ENCODE data around the gene IL19.
"Not testable (repeated sequence)": the region's sequence is repeated elsewhere in the genome, so short reads cannot be mapped to it uniquely, and the experiment has no call there.

The IL19 gene

GRCh38 chr1:206741142-206741701, 29.4 kb upstream of the IL19 start:
- DNase-seq, result no peak

GRCh38 chr1:206742719-206743383, 27.7 kb upstream of the IL19 start:
- DNase-seq, result no peak

GRCh38 chr1:206744683-206745082, 25.9 kb upstream of the IL19 start:
- no peak for DNase-seq

GRCh38 chr1:206745301-206745700, 25.3 kb upstream of the IL19 start:
- DNase-seq, result no peak

GRCh38 chr1:206748348-206749030, 22.1 kb upstream of the IL19 start:
- no peak for DNase-seq

- no peak for DNase-seq
These were observed 18.7 kb upstream of the IL19 start for GRCh38 chr1:206751891-206752290.

- no peak for DNase-seq
These were observed 18.1 kb upstream of the IL19 start for GRCh38 chr1:206752481-206752880.

- no peak for DNase-seq
These were observed 17.4 kb upstream of the IL19 start for GRCh38 chr1:206753141-206753540.

- DNase-seq, result no peak
These were observed 16.6 kb upstream of the IL19 start for GRCh38 chr1:206754011-206754410.

GRCh38 chr1:206757524-206758266, 12.9 kb upstream of the IL19 start:
- DNase-seq, result no peak

- DNase-seq, result no peak
These were observed 10.0 kb upstream of the IL19 start for GRCh38 chr1:206760590-206760989.

- no peak for DNase-seq
These were observed 9.3 kb upstream of the IL19 start for GRCh38 chr1:206761159-206761768.

GRCh38 chr1:206762741-206763364, 7.7 kb upstream of the IL19 start:
- not testable (repeated sequence) for DNase-seq

GRCh38 chr1:206765771-206766170, 4.8 kb upstream of the IL19 start:
- DNase-seq, result not testable (repeated sequence)

GRCh38 chr1:206766251-206766856, 4.2 kb upstream of the IL19 start:
- DNase-seq, result peak; percentile 54

GRCh38 chr1:206768472-206769303, 1.9 kb upstream of the IL19 start:
- no peak for DNase-seq

- no peak for DNase-seq
These were observed 1.3 kb upstream of the IL19 start for GRCh38 chr1:206769304-206769731.

GRCh38 chr1:206771338-206771692, 742 bp downstream of the IL19 start:
- DNase-seq, result no peak

- no peak for DNase-seq
These were observed 1.8 kb downstream of the IL19 start, which contains the start of gene IL10 for GRCh38 chr1:206772243-206772937. IL10 (minus strand) TSS chr1:206772494; CDS start chr1:206772435, 59 bp downstream.

GRCh38 chr1:206774093-206774492, 3.5 kb downstream of the IL19 start:
- DNase-seq, result no peak

All from T-helper 9 cell (primary cell).